GM12878 (cell line): Measurements from ENCODE around the gene MGAT3.

Source experiments
- BMI1 ChIP-seq: fragments of 450-650 bp; IDR thresholded peaks from 2 replicates; pipeline ENCODE4 v1.6.1; 2016; ENCODE audit warnings: mild to moderate bottlenecking, moderate library complexity, borderline replicate concordance
- CEBPB ChIP-seq, 2 experiments: fragments of 150-350 bp in 1 of 2; IDR thresholded peaks; 2 replicates each; pipeline ENCODE4 v1.6.1; 2012 to 2014; ENCODE audit warnings: low read depth in 2 of 2, low read length in 2 of 2, borderline replicate concordance in 1 of 2, inconsistent platforms in 1 of 2
- CREM ChIP-seq: IDR thresholded peaks from 2 replicates; pipeline ENCODE4 v1.6.1; 2014; ENCODE audit warnings: antibody characterized with exemption, low read depth
- EP300 ChIP-seq, 2 experiments: fragments of 150-350 bp in 1 of 2; IDR thresholded peaks; 2 replicates each; pipeline ENCODE4 v1.6.1; 2011 to 2012; ENCODE audit warnings: low read depth in 2 of 2, low read length in 2 of 2, borderline replicate concordance in 1 of 2, improper control_type of control experiment in 1 of 2, inconsistent platforms in 1 of 2; ENCODE audit not compliant: control insufficient read depth in 1 of 2
- ESRRA ChIP-seq: IDR thresholded peaks from 2 replicates; pipeline ENCODE4 v1.6.1; 2012; ENCODE audit warnings: mild to moderate bottlenecking, low read length, improper control_type of control experiment
- FOXM1 ChIP-seq: IDR thresholded peaks from 2 replicates; pipeline ENCODE4 v1.6.1; 2012; ENCODE audit warnings: low read depth, mild to moderate bottlenecking, inconsistent platforms, low read length, moderate library complexity
- MYC ChIP-seq: IDR thresholded peaks from 2 replicates; pipeline ENCODE4 v1.6.1; 2011; ENCODE audit warnings: mild to moderate bottlenecking, low read length, moderate library complexity, inconsistent platforms; ENCODE audit not compliant: insufficient read depth, insufficient replicate concordance, insufficient read length, severe bottlenecking
- POLR2AphosphoS5 ChIP-seq: IDR thresholded peaks from 2 replicates; pipeline ENCODE4 v1.6.1; 2011; ENCODE audit warnings: mild to moderate bottlenecking, low read length, inconsistent platforms
- TAF1 ChIP-seq: IDR thresholded peaks from 2 replicates; pipeline ENCODE4 v1.6.1; 2011; ENCODE audit warnings: mild to moderate bottlenecking, low read depth, low read length, borderline replicate concordance
- TF ChIP-seq, protein P1 (sequence below), 3 experiments: IDR thresholded peaks in 2 of 3; conservative IDR thresholded peaks in 1 of 3; 2 replicates each; pipeline ENCODE4 v1.5.1; 2011; ENCODE audit warnings: low read depth in 3 of 3, low read length in 3 of 3, mild to moderate bottlenecking in 3 of 3, control low read depth in 2 of 3, moderate library complexity in 2 of 3, inconsistent platforms in 1 of 3, mixed read lengths in 1 of 3; ENCODE audit not compliant: control insufficient read depth in 2 of 3, insufficient read depth in 1 of 3; ENCODE audit errors: extremely low read depth in 1 of 3

DNA sequence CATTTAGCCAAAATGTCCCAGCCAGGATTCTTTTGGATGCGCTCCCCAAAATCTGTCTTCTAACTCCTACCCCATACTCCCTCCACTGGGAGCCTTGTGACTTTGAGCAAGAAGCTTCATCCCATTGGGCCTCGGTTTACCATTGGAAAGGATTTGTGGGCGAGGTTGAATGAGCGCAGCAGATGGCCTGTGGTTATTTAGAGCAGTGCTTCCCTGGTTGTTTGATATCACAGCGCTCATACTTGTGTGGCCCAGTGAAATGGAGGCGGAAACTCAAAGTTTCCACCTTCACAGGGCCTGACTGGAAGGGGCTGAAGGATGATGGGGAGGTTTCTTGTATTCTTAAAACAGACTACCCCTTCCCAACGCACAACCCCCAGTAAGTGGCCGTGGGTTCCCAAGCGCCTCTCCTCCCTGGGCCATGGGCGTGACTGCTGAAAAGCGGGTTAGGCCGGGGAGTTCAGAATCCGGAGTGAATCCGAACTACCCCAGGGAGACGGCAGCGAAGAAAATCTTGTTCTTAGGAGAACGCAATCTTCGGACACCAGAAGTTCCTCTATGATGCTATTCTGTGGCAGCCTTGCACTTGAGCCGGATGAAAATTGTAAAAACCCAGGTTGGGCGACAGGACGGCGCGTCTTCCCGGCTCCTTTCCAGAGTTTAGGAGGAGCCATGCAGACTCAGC lies 62.3 kb downstream of the MGAT3 start:
- no peak for TF ChIP-seq ESRRA
- no peak for TF ChIP-seq FOXM1
- TF ChIP-seq BMI1: no peak
- TF ChIP-seq POLR2AphosphoS5: no peak
- no peak for TF ChIP-seq CEBPB (IDR thresholded peaks at IDR 0.05; ENCODE audit: borderline replicate concordance in 1 of 2, low read depth in 2 of 2, low read length in 2 of 2)
- TF ChIP-seq EP300 (IDR thresholded peaks at IDR 0.05; ENCODE audit: borderline replicate concordance in 1 of 2, control insufficient read depth in 1 of 2, low read depth in 2 of 2, low read length in 2 of 2): no peak
- TF ChIP-seq TAF1: no peak; the same call in 1 of the 2 replicates
- TF ChIP-seq MYC: no peak
- TF ChIP-seq CREM: 0 out of 2 replicates have a peak, but pooled peaks have one; percentile 11
- TF ChIP-seq, protein P1, sequence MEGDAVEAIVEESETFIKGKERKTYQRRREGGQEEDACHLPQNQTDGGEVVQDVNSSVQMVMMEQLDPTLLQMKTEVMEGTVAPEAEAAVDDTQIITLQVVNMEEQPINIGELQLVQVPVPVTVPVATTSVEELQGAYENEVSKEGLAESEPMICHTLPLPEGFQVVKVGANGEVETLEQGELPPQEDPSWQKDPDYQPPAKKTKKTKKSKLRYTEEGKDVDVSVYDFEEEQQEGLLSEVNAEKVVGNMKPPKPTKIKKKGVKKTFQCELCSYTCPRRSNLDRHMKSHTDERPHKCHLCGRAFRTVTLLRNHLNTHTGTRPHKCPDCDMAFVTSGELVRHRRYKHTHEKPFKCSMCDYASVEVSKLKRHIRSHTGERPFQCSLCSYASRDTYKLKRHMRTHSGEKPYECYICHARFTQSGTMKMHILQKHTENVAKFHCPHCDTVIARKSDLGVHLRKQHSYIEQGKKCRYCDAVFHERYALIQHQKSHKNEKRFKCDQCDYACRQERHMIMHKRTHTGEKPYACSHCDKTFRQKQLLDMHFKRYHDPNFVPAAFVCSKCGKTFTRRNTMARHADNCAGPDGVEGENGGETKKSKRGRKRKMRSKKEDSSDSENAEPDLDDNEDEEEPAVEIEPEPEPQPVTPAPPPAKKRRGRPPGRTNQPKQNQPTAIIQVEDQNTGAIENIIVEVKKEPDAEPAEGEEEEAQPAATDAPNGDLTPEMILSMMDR (IDR thresholded peaks at IDR 0.05 in 2 of 3, conservative IDR thresholded peaks at IDR 0.05 in 1 of 3; ENCODE audit: control insufficient read depth in 2 of 3, extremely low read depth in 1 of 3, insufficient read depth in 1 of 3, low read depth in 3 of 3, low read length in 3 of 3): no peak; a peak in 1 of 6 replicates
